ENCODE measurements around the gene UBE2D1. TPM values are rescaled to one million over a fixed set of nuclear protein-coding genes. Genes with fewer than 3 reads are reported as not detected.

The UBE2D1 gene
- total and polyA plus RNA-seq, 2 of the 13 experiments (the other 11 are each of a cell fraction or from before 2014, with no cell fraction given) = 6.2 to 13.8 TPM

- TF ChIP-seq SKIL (CRISPR knock-in tag; IDR thresholded peaks at IDR 0.05; ENCODE audit: borderline replicate concordance) (no peak), ETS1 (CRISPR knock-in tag; IDR thresholded peaks at IDR 0.05) (no peak), ZBTB21 (CRISPR knock-in tag; IDR thresholded peaks at IDR 0.05) (no peak), KMT2B (CRISPR knock-in tag; IDR thresholded peaks at IDR 0.05) (peak; percentile 88), ZNF33A (CRISPR knock-in tag; IDR thresholded peaks at IDR 0.05; ENCODE audit: borderline replicate concordance) (no peak; the same call in 1 of the 2 replicates), RNF219 (CRISPR knock-in tag; IDR thresholded peaks at IDR 0.05) (0 out of 2 replicates have a peak, but pooled peaks have one; percentile 35), ZBTB10 (CRISPR knock-in tag; IDR thresholded peaks at IDR 0.05; ENCODE audit: borderline replicate concordance) (peak; percentile 63; the same call in 1 of the 2 replicates), ZNF282 (IDR thresholded peaks at IDR 0.05; ENCODE audit: partially characterized antibody) (no peak), GZF1 (CRISPR knock-in tag; IDR thresholded peaks at IDR 0.05) (0 out of 2 replicates have a peak, but pooled peaks have one; percentile 15), ZNF383 (CRISPR knock-in tag; IDR thresholded peaks at IDR 0.05; ENCODE audit: borderline replicate concordance) (0 out of 2 replicates have a peak, but pooled peaks have one; percentile 27), HMGXB3 (CRISPR knock-in tag; IDR thresholded peaks at IDR 0.05; ENCODE audit: borderline replicate concordance) (0 out of 2 replicates have a peak, but pooled peaks have one; percentile 39), ZNF580 (CRISPR knock-in tag; IDR thresholded peaks at IDR 0.05; ENCODE audit: borderline replicate concordance, low read depth) (no peak; the same call in 1 of the 2 replicates), ATF1 (CRISPR knock-in tag; IDR thresholded peaks at IDR 0.05) (0 out of 2 replicates have a peak, but pooled peaks have one; percentile 23)
These were observed 50.4 kb downstream of the UBE2D1 start, which contains the start of gene TFAM (continued) for GRCh38 chr10:58384999-58385783.

All from HepG2 (cell line).